Measurements from ENCODE around the gene RTBDN.

Gene RTBDN

GRCh38 chr19:12779162-12779993, 55.0 kb downstream of the RTBDN start:
- DNase-seq (ENCODE audit: low read depth in 2 of 2) = no peak

GRCh38 chr19:12778905-12779161, 55.5 kb downstream of the RTBDN start:
- DNase-seq (ENCODE audit: low read depth in 2 of 2) = no peak

GRCh38 chr19:12778017-12778904, 56.1 kb downstream of the RTBDN start:
- DNase-seq (ENCODE audit: low read depth in 2 of 2) = no peak

- peak; percentile 75 to 78 for DNase-seq (ENCODE audit: low read depth in 2 of 2)
Measured at GRCh38 chr19:12777217-12778016, 57.0 kb downstream of the RTBDN start.
